ENCODE results near the gene IGF2BP2. TPM values are rescaled to one million over a fixed set of nuclear protein-coding genes. Genes with fewer than 3 reads are reported as not detected.

IGF2BP2 gene
- total and polyA plus RNA-seq, 11 donors: 5.9 to 21.8 (median 16.8) TPM

DNA sequence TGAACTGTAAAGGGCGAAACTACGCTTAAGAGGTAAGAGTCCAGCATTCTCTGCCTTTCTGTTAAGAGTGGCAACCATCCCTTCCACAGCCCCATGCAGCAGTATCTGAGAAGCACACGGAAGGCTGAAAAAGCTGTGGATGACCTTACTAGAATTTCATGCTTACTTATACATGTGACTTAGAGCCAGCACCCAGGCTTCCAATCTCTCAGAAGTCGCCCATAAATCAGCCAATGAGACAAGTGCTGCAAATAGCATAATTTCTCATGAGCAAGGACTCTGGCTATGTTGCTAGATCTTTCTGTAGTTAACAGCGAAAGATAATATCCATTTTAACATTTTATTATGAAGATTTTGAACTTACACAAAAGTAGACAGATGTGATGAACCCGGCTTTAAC is 65.3 kb downstream of the IGF2BP2 start:
- intact Hi-C loops (cut with DNase I): no loop called here
- Histone ChIP-seq H3K27me3 (no peaks in the 10 kb centered on the region), H3K9me3 (peaks cover 0 to 10% (median 0%) of the 10 kb centered on the region in 12 donors), H3K36me3 (no peaks in the 10 kb centered on the region), H3K4me1 (peaks cover 0 to 35% (median 15%) of the 10 kb centered on the region in 12 donors), H3K4me3 (no peak overlapping the region), H3K27ac (no peak overlapping the region)
- 85 to 89% (median 86%) methylated on average over 6 of the region's 6 CpGs for WGBS, 4 donors
- ATAC-seq: no peak
- no peak for DNase-seq
- TF ChIP-seq POLR2A (IDR thresholded peaks at IDR 0.05): no peak
- TF ChIP-seq, protein P1, sequence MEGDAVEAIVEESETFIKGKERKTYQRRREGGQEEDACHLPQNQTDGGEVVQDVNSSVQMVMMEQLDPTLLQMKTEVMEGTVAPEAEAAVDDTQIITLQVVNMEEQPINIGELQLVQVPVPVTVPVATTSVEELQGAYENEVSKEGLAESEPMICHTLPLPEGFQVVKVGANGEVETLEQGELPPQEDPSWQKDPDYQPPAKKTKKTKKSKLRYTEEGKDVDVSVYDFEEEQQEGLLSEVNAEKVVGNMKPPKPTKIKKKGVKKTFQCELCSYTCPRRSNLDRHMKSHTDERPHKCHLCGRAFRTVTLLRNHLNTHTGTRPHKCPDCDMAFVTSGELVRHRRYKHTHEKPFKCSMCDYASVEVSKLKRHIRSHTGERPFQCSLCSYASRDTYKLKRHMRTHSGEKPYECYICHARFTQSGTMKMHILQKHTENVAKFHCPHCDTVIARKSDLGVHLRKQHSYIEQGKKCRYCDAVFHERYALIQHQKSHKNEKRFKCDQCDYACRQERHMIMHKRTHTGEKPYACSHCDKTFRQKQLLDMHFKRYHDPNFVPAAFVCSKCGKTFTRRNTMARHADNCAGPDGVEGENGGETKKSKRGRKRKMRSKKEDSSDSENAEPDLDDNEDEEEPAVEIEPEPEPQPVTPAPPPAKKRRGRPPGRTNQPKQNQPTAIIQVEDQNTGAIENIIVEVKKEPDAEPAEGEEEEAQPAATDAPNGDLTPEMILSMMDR (IDR thresholded peaks at IDR 0.05): no peak

DNA sequence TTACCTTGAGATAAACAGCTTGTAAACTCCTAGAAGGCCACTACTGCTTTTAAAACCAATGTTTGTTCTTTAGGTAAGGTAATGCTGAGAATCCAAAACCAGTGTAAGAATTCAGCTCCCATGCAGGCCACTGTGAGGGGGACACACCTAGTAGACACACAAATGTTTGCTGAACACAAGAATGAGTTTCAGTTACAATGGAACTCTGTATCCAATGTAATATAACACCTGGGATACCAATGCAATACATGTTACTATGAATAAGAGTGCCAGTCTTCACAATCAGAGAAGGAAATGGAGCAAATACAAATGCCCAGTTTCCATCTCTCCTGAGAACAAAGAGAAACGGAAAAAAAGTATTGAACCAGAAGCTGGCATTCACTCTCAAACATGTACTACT is 65.9 kb downstream of the IGF2BP2 start:
- DNase-seq (no peak), ATAC-seq (no peak)
- no peak overlapping the region for H3K4me3 ChIP-seq

DNA sequence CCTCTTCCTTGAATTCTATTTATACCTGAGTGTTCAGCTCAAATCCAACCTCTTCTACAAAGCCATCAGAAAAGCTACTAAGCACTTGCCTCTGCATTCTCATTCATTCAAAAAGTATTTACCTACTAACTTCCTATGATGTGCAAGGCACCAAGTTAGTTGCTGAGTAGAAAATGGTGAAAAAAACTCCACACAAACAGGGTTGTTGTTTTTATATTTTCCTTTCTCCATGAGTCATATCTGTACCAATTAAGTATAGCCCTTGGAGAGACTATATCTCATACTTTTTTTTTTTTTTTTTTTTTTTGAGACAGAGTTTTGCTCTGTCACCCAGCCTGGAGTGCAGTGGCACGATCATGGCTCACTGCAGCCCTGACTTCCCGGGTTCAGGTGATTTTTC is 67.7 kb downstream of the IGF2BP2 start:
- ATAC-seq: no peak
- Histone ChIP-seq H3K27ac (no peak overlapping the region), H3K36me3 (no peaks in the 10 kb centered on the region), H3K27me3 (no peaks in the 10 kb centered on the region), H3K4me1 (peaks cover 0 to 25% (median 4%) of the 10 kb centered on the region in 12 donors), H3K9me3 (peaks cover 0 to 10% (median 0%) of the 10 kb centered on the region in 12 donors), H3K4me3 (no peak overlapping the region)
- DNase-seq: no peak
- WGBS, 4 donors: 94 to 96% (median 95%) methylated on average over 2 of the region's 2 CpGs
- intact Hi-C loops (cut with DNase I): no loop called here
- TF ChIP-seq, protein P1 (IDR thresholded peaks at IDR 0.05): no peak
- no peak for TF ChIP-seq POLR2A (IDR thresholded peaks at IDR 0.05)

More for the DNA sequence above, 65.9 kb downstream of the IGF2BP2 start:
- peaks cover 0 to 29% (median 9%) of the 10 kb centered on the region in 12 donors for H3K4me1 ChIP-seq
- 52 to 71% (median 56%) methylated on average over 1 of the region's 1 CpG for WGBS, 4 donors
- intact Hi-C loops (cut with DNase I): no loop called here
- no peaks in the 10 kb centered on the region for H3K36me3 ChIP-seq
- peaks cover 0 to 10% (median 0%) of the 10 kb centered on the region in 12 donors for H3K9me3 ChIP-seq
- TF ChIP-seq POLR2A (IDR thresholded peaks at IDR 0.05): no peak
- TF ChIP-seq, protein P1 (IDR thresholded peaks at IDR 0.05): no peak
- H3K27me3 ChIP-seq: no peaks in the 10 kb centered on the region
- no peak overlapping the region for H3K27ac ChIP-seq

DNA sequence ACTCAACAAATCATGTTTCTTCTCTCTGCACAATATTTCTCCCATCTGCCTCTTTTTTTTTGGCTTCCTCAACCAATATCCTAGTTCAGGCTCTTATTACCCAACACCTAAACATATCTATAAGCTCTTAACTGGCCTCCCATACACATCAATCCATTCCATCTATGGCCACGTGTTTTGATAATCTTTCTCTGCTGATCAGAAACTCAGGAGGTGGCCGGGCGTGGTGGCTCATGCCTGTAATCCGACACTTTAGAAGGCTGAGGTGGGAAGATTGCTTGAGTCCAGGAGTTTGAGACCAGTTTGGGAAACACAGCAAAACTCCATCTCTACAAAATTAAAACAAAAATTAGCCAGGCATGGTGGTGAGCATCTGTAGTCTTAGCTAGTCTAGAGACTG is 68.4 kb downstream of the IGF2BP2 start:
- 94 to 98% (median 97%) methylated on average over 4 of the region's 4 CpGs for WGBS, 4 donors
- ATAC-seq: no peak
- intact Hi-C loops (cut with DNase I): no loop called here

More for the DNA sequence above, 68.4 kb downstream of the IGF2BP2 start:
- H3K4me3 ChIP-seq: no peak overlapping the region
- no peak for TF ChIP-seq POLR2A (IDR thresholded peaks at IDR 0.05)
- TF ChIP-seq, protein P1 (IDR thresholded peaks at IDR 0.05): no peak
- no peaks in the 10 kb centered on the region for H3K36me3 ChIP-seq
- no peak for DNase-seq
- H3K27me3 ChIP-seq: no peaks in the 10 kb centered on the region
- H3K4me1 ChIP-seq: peaks cover 0 to 25% (median 4%) of the 10 kb centered on the region in 12 donors
- H3K27ac ChIP-seq: no peak overlapping the region
- H3K9me3 ChIP-seq: peaks cover 0 to 10% (median 0%) of the 10 kb centered on the region in 12 donors
